HG02870 (cell line): Measurements from ENCODE around the gene SCD.

ENCODE experiments used
- ATAC-seq: cut with Tn5 transposase; IDR thresholded peaks from one replicate; pipeline ENCODE4 v1.9.1; 2021; ENCODE audit warnings: mild to moderate bottlenecking, moderate library complexity; ENCODE audit not compliant: unreplicated experiment

The SCD gene

GRCh38 chr10:100339236-100339635, 7.8 kb upstream of the SCD start:
- ATAC-seq: peak; percentile 66

- ATAC-seq: no peak
Observed at GRCh38 chr10:100340948-100341847, 5.8 kb upstream of the SCD start.

- no peak for ATAC-seq
Observed at GRCh38 chr10:100341953-100342626, 4.9 kb upstream of the SCD start.

- no peak for ATAC-seq
Observed at GRCh38 chr10:100342627-100342972, 4.4 kb upstream of the SCD start.

GRCh38 chr10:100344241-100344788, 2.7 kb upstream of the SCD start:
- ATAC-seq: no peak

GRCh38 chr10:100345570-100346330, 1.3 kb upstream of the SCD start:
- ATAC-seq: no peak

- ATAC-seq: peak; percentile 34
Observed at GRCh38 chr10:100346351-100346764, 675 bp upstream of the SCD start.

GRCh38 chr10:100347568-100348195, 649 bp downstream of the SCD start:
- ATAC-seq: no peak

- ATAC-seq: no peak
Observed at GRCh38 chr10:100348389-100348927, 1.4 kb downstream of the SCD start.

GRCh38 chr10:100349087-100349486, 2.1 kb downstream of the SCD start:
- ATAC-seq: no peak

GRCh38 chr10:100349672-100350071, 2.6 kb downstream of the SCD start:
- ATAC-seq: no peak

- no peak for ATAC-seq
Observed at GRCh38 chr10:100350914-100351485, 4.0 kb downstream of the SCD start.

GRCh38 chr10:100353770-100354485, 6.9 kb downstream of the SCD start:
- ATAC-seq: no peak

GRCh38 chr10:100355086-100355485, 8.1 kb downstream of the SCD start:
- ATAC-seq: no peak

GRCh38 chr10:100356067-100357017, 9.3 kb downstream of the SCD start:
- ATAC-seq: no peak

GRCh38 chr10:100357059-100357858, 10.2 kb downstream of the SCD start:
- ATAC-seq: no peak

- ATAC-seq: no peak
Observed at GRCh38 chr10:100359030-100359432, 12.0 kb downstream of the SCD start.
